ENCODE data around the gene CHAD. TPM values are rescaled to one million over a fixed set of nuclear protein-coding genes. Genes with fewer than 3 reads are reported as not detected.

The CHAD gene, protein sequence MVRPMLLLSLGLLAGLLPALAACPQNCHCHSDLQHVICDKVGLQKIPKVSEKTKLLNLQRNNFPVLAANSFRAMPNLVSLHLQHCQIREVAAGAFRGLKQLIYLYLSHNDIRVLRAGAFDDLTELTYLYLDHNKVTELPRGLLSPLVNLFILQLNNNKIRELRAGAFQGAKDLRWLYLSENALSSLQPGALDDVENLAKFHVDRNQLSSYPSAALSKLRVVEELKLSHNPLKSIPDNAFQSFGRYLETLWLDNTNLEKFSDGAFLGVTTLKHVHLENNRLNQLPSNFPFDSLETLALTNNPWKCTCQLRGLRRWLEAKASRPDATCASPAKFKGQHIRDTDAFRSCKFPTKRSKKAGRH
- polyA plus RNA-seq (2011; rRNA removed): not detected in 2 replicates
- polyA minus RNA-seq (2011; rRNA and poly(A)+ RNA removed): not detected in 2 replicates

DNA sequence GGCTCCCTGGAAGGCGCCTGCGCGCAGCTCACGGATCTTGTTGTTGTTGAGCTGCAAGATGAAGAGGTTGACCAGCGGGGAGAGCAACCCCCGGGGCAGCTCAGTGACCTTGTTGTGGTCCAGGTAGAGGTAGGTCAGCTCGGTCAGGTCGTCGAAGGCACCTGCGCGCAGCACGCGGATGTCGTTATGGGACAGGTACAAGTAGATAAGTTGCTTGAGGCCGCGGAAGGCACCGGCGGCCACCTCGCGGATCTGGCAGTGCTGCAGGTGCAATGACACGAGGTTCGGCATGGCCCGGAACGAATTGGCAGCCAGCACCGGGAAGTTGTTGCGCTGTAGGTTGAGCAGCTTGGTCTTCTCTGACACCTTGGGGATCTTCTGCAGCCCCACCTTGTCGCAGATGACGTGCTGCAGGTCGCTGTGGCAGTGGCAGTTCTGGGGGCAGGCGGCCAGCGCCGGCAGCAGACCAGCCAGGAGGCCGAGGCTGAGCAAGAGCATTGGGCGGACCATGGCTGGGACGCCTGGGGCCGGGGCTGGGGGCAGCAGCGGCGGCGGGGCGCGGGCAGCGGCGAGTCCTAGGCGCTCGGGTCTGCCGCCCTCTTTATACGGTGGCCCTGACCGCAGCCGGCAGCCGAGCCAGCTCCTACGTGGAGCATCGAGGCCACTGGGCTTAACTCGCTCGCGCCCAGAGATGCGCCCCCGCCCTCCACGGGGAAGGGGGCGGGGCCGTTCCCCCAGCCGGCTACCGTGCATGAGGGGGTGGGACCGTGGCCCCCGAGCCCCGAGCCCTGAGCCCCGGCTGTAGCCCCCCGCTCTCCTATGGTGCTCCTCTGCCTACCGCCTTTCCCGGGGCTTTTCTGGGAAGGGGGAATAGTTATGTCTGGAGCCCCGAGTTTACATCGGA lies at the start of gene CHAD:
TSS of gene CHAD (minus strand) at position 577 of the 904 bp plus-strand sequence. CDS start at position 510, 67 bp downstream.
- TF ChIP-seq, protein P1, sequence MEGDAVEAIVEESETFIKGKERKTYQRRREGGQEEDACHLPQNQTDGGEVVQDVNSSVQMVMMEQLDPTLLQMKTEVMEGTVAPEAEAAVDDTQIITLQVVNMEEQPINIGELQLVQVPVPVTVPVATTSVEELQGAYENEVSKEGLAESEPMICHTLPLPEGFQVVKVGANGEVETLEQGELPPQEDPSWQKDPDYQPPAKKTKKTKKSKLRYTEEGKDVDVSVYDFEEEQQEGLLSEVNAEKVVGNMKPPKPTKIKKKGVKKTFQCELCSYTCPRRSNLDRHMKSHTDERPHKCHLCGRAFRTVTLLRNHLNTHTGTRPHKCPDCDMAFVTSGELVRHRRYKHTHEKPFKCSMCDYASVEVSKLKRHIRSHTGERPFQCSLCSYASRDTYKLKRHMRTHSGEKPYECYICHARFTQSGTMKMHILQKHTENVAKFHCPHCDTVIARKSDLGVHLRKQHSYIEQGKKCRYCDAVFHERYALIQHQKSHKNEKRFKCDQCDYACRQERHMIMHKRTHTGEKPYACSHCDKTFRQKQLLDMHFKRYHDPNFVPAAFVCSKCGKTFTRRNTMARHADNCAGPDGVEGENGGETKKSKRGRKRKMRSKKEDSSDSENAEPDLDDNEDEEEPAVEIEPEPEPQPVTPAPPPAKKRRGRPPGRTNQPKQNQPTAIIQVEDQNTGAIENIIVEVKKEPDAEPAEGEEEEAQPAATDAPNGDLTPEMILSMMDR (IDR thresholded peaks at IDR 0.05; ENCODE audit: low read depth, low read length): no peak
- ChIA-PET POLR2A (no interaction called here), CTCF (interaction anchor here (0.9 to 1.5 kb wide), 3 partner anchors 11 to 106 kb away, joined by 4 read pairs; partner anchors contain the start of gene LRRC59)
- peaks cover 4% of the 10 kb centered on the region; the same call in 1 of the 2 replicates for H3K9me3 ChIP-seq (ENCODE audit: control insufficient read depth, insufficient read depth, low read length)
- no peak for DNase-seq (ENCODE audit: low read depth, low spot score)
- H3K4me3 ChIP-seq (ENCODE audit: low read depth, low read length): peak within 1 kb of the TSS; percentile 40
- H3K27me3 ChIP-seq (ENCODE audit: control insufficient read depth, insufficient read depth, low read length): peaks cover 26% of the 10 kb centered on the region
- H3K27ac ChIP-seq (ENCODE audit: low read depth, low read length): no peak within 1 kb of the TSS

DNA sequence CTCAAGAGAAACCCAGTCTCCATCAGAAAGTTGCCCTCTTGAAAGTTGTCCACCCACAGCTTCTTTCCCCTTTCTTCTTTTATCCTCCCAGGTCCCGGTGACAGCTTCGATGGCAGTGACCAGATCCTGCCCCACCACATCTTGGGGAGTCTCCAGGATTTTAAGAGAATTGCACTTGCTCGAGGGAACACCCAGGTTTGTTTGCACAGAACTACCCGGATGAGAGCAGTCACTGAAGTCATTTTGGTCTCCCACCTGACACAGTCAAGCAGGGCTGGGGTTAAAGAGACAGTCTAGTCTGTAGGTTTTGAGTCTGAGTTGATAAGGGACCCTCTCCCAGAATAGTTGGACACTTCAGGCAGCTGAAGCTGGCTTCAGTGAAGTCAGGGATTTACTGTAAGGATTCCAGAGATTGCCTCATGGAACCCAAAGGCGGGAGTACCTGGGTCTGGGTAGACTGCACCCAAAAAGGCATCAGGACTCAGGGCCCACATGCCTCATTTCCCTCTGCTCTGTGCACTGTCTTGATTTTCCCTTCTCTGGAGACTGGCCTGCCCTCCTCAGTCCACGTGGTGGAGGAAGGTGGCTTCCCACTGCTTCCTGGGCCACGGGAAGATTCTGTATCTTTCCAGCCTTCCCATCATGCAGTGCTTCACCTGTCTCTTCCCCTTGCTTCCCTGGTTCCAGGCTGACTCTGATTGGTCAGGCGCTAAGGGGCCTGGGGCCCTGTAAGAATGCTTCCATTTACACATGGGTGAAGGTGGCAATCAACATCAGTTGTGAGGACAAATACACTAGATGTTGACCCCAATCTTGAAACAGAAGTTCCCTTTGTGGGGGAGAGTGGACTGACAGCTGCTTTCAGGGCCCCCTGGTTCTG lies 49.1 kb upstream of the CHAD start:
- CTCF ChIA-PET: no interaction called here
- DNase-seq (ENCODE audit: low read depth, low spot score): no peak
- TF ChIP-seq, protein P1 (IDR thresholded peaks at IDR 0.05; ENCODE audit: low read depth, low read length): no peak
- Histone ChIP-seq H3K9me3 (ENCODE audit: control insufficient read depth, insufficient read depth, low read length) (no peaks in the 10 kb centered on the region), H3K27ac (ENCODE audit: low read depth, low read length) (no peak overlapping the region), H3K4me3 (ENCODE audit: low read depth, low read length) (no peak overlapping the region), H3K27me3 (ENCODE audit: control insufficient read depth, insufficient read depth, low read length) (peaks cover 16% of the 10 kb centered on the region)
- POLR2A ChIA-PET: no interaction called here

DNA sequence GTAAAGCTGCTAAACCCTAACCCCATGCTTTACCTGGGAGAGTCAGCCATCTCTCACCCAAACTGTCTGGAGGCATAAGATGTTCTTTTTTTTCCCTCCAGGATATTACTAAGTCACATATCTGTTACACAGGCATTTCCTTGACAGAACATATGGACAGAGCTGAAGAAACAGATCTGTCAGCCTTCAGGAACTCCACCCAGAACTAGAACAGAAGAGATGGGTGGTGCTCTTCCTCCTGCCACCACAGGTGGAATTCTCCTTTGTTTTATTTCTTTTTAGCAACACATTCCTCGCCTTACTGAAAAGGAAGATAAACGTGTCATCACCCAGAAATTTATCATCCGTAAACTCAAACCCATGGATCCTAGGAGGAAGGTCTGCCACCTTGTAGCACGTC lies 48.3 kb upstream of the CHAD start:
- Histone ChIP-seq H3K9me3 (ENCODE audit: control insufficient read depth, insufficient read depth, low read length) (no peaks in the 10 kb centered on the region), H3K27me3 (ENCODE audit: control insufficient read depth, insufficient read depth, low read length) (peaks cover 14% of the 10 kb centered on the region), H3K4me3 (ENCODE audit: low read depth, low read length) (no peak overlapping the region), H3K27ac (ENCODE audit: low read depth, low read length) (no peak overlapping the region)
- TF ChIP-seq, protein P1 (IDR thresholded peaks at IDR 0.05; ENCODE audit: low read depth, low read length): no peak
- ChIA-PET POLR2A (no interaction called here), CTCF (no interaction called here)
- no peak for DNase-seq (ENCODE audit: low read depth, low spot score)

DNA sequence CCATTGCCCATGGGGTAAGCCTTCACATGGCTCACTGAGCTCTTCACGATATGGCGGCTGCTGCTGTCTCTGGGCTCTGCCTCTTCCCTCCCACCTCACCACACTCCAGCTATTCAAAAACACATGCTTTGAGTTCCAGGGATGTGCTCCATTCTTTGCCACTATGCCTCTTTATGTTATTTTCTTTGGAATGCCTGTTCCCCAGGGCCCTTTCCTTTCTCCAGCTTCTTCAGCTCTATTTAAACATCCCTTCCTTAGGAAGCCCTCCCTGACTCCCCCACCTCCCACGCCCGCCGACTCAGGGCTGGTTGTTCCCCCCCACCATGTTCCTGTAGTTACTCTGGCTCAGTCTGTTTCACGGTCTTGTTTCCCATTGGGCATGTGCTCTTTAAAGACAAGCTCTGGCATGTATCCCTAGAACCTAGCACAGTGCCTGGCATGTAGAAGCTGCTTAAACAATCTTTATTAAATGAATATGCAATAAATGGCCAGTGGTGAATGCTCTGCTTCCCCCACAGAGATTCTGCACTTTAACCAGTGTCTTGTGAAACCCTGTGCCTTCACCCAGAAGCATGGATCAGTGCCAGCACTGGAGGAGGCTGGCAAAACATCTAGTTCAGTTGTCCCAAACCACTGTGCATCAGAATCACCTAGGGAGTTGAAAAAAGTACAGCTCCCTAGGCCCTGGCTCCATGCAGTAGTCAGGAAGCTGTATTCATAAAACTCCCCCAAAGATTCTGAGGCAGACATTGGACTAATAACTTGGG lies 46.4 kb upstream of the CHAD start:
- Histone ChIP-seq H3K9me3 (ENCODE audit: control insufficient read depth, insufficient read depth, low read length) (no peaks in the 10 kb centered on the region), H3K4me3 (ENCODE audit: low read depth, low read length) (no peak overlapping the region), H3K27ac (ENCODE audit: low read depth, low read length) (no peak overlapping the region), H3K27me3 (ENCODE audit: control insufficient read depth, insufficient read depth, low read length) (peaks cover 11% of the 10 kb centered on the region)
- TF ChIP-seq, protein P1 (IDR thresholded peaks at IDR 0.05; ENCODE audit: low read depth, low read length): no peak
- POLR2A ChIA-PET: interaction anchor here (0.7 to 1.0 kb wide), 2 partner anchors 108 to 351 kb away, joined by 3 read pairs; partner anchors contain the start of gene TOB1
- DNase-seq (ENCODE audit: low read depth, low spot score): no peak
- CTCF ChIA-PET: interaction anchor here (0.6 to 1.0 kb wide), 3 partner anchors 14 to 365 kb away, joined by 3 to 10 read pairs (median 5); partner anchors contain the start of genes PPP1R9B and RSAD1

Measured in AG04450 (cell line).